Heart left ventricle (tissue), 13 donors: ENCODE results near the gene ZDHHC5.

Experiments
- CTCF ChIP-seq, 12 donors: fragments of 200-600 bp; sonication (generic) in 4 of 12; IDR thresholded peaks; one replicate each; pipeline versions ENCODE4 v1.5.0 to v1.8.0; 2018 to 2022; ENCODE audit warnings: antibody characterized with exemption in 12 of 12, mild to moderate bottlenecking in 5 of 12
- POLR2A ChIP-seq, 2 donors: fragments of 450-650 bp; IDR thresholded peaks; one replicate each; pipeline ENCODE4 v1.6.1; 2017; ENCODE audit warnings: antibody characterized with exemption in 2 of 2, mild to moderate bottlenecking in 2 of 2, moderate library complexity in 2 of 2
- donor health status: ischemic (EF 13 %, LVEDD 7.1; RV severe dilation, severe dysfunction).
- donor health status: DM: no; HTN: yes; CAD: no.
- donor health status: DM: no; HTN: no; CAD: no.
- donor health status: ischemic (EF 25% LVEDD 6.9; RV normal size, moderate dysfunction).
- donor health status: ischemic (EF 25% LVEDD 5.7; RV mildly dilated, moderate dysfunction).
- donor health status: ischemic (EF 35%, LVEDD 5.7; RV mildly dilated, moderate dysfunction).
- donor health status: nonischemic (EF 11% LVEDD 7.7; RV severe dilation, severe dysfunction).
- donor health status: DM: yes; HTN: yes; CAD: no.
- donor health status: PGD.
- donor health status: ischemic (EF 29% LVEDD 5.4; RV normal size, mild dysfunction).
- donor health status: nonischemic (EF 23%, LVEDD 6.1; RV moderate dilation, normal function).

GRCh38 chr11:57703341-57703740 is 35.4 kb downstream of the ZDHHC5 start:
- TF ChIP-seq CTCF (IDR thresholded peaks at IDR 0.05) (no peak), POLR2A (IDR thresholded peaks at IDR 0.05) (no peak)
